K562 (cell line): ENCODE measurements around the gene GAPDHS. TPM values are rescaled to one million over a fixed set of nuclear protein-coding genes. Genes with fewer than 3 reads are reported as not detected.

Experiments used
- ATAC-seq: fragments of 200-7000 bp; cut with Tn5 transposase; 3 replicates; pipeline ENCODE4 v1.9.1; 2020; ENCODE audit warnings: moderate library complexity
- BruUV-seq: library from RNA; stranded (reverse); fragments of 400-500 nt; replicated peaks from 2 replicates; lab custom pipeline; 2021; lab: Mats Ljungman, UMichigan
- CTCF ChIA-PET: fragments of 300-600 bp; formaldehyde crosslinking; extraction: SDS; loops from one replicate; lab custom pipeline; 2021; ENCODE audit warnings: low intra/inter-chr PET ratio; lab: Yijun Ruan, JAX
- POLR2A ChIA-PET: fragments of 300-600, 350-650 bp; sonication (Branson Sonifier 250); formaldehyde crosslinking; extraction: SDS; loops from one replicate; lab custom pipeline; 2021; ENCODE audit warnings: antibody characterized with exemption, inconsistent platforms; lab: Yijun Ruan, JAX
- DNase-seq, 4 experiments: peaks; one replicate each; pipeline versions ENCODE4 v3.0.0 to v3.0.0-alpha.2; 2011 to 2018; ENCODE audit warnings: low spot score in 3 of 4, mixed read lengths in 3 of 4; ENCODE audit errors: extremely low read depth in 1 of 4
- FAIRE-seq: peaks from 2 replicates; lab custom pipeline; 2011; peaks lifted over from hg19 to GRCh38; lab: Jason Lieb, UNC
- H2AFZ ChIP-seq: 2 replicates; pipeline ENCODE4 v1.6.0; 2011; ENCODE audit warnings: low read depth, low read length, control low read depth, inconsistent platforms
- H3K27ac ChIP-seq: fragments of 200-600 bp; 3 replicates; pipeline ENCODE4 v1.8.0; 2011; ENCODE audit warnings: low read depth, mild to moderate bottlenecking, control low read depth, inconsistent platforms, low read length, moderate library complexity, mixed read lengths; ENCODE audit errors: extremely low read depth
- H3K27me3 ChIP-seq, 2 experiments: fragments of 300-600 bp in 1 of 2; 2 replicates in 1 of 2; 3 replicates in 1 of 2; pipeline versions ENCODE4 v1.6.0 to v1.8.0; 2011; ENCODE audit warnings: inconsistent platforms in 2 of 2, low read length in 2 of 2, mild to moderate bottlenecking in 1 of 2, mixed read lengths in 1 of 2, moderate library complexity in 1 of 2; ENCODE audit not compliant: control insufficient read depth in 2 of 2, insufficient read depth in 2 of 2
- H3K36me3 ChIP-seq: fragments of 300-600 bp; 3 replicates; pipeline ENCODE4 v1.8.0; 2011; ENCODE audit warnings: mild to moderate bottlenecking, low read length, inconsistent platforms; ENCODE audit not compliant: control insufficient read depth, insufficient read depth
- H3K4me1 ChIP-seq, 2 experiments: fragments of 200-600 bp in 1 of 2; replicated peaks in 1 of 2; 2 replicates in 1 of 2; 3 replicates in 1 of 2; pipeline versions ENCODE4 v1.5.1 to v1.8.0; 2011; ENCODE audit warnings: inconsistent platforms in 2 of 2, low read length in 2 of 2, mild to moderate bottlenecking in 1 of 2, mixed read lengths in 1 of 2, moderate library complexity in 1 of 2; ENCODE audit not compliant: control insufficient read depth in 2 of 2, insufficient read depth in 2 of 2
- H3K4me2 ChIP-seq: 2 replicates; pipeline ENCODE4 v1.6.1; 2011; ENCODE audit warnings: low read length, control low read depth, inconsistent platforms, mixed read lengths; ENCODE audit not compliant: insufficient read depth
- H3K4me3 ChIP-seq: fragments of 200-600 bp; sonication (generic), shearing (Covaris generic); 2 replicates; pipeline ENCODE4 v1.5.1; 2016; ENCODE audit warnings: control low read depth, inconsistent platforms
- H3K79me2 ChIP-seq: fragments of 200-600 bp; 3 replicates; pipeline ENCODE4 v1.8.0; 2011; ENCODE audit warnings: low read length, inconsistent platforms; ENCODE audit not compliant: control insufficient read depth, insufficient read depth
- H3K9ac ChIP-seq, 2 experiments: 2 replicates each; pipeline versions ENCODE4 v1.6.0 to v1.6.1; 2011; ENCODE audit warnings: low read depth in 2 of 2, low read length in 2 of 2, control low read depth in 1 of 2, inconsistent platforms in 1 of 2, mild to moderate bottlenecking in 1 of 2, mixed read lengths in 1 of 2; ENCODE audit not compliant: insufficient read depth in 1 of 2
- H3K9me1 ChIP-seq: one replicate; pipeline ENCODE4 v1.6.0; 2011; ENCODE audit warnings: inconsistent platforms, mild to moderate bottlenecking, low read length, moderate library complexity; ENCODE audit not compliant: control insufficient read depth, insufficient read depth
- H3K9me3 ChIP-seq: replicated peaks from 2 replicates; pipeline ENCODE4 v1.5.1; 2011; ENCODE audit warnings: low read depth, low read length, inconsistent platforms; ENCODE audit not compliant: control insufficient read depth, insufficient read depth
- H4K20me1 ChIP-seq: replicated peaks from 2 replicates; pipeline ENCODE4 v1.6.1; 2011; ENCODE audit warnings: low read length, inconsistent platforms, mixed read lengths; ENCODE audit not compliant: control insufficient read depth, insufficient read depth
- CEBPG ChIP-seq, 3 experiments: fragments of 200-800 bp in 1 of 3; sonication (Bioruptor generic) in 1 of 3; sonication (generic) in 1 of 3; formaldehyde crosslinking in 1 of 3; IDR thresholded peaks in 2 of 3; conservative IDR thresholded peaks in 1 of 3; 2 replicates each; pipeline versions ENCODE4 v1.6.1 to v1.8.0; 2016 to 2022; ENCODE audit warnings: missing compliant biosample characterization in 2 of 3, missing genetic modification characterization in 2 of 3, mild to moderate bottlenecking in 1 of 3, missing genetic modification reagents in 1 of 3
- CREM ChIP-seq: IDR thresholded peaks from 2 replicates; pipeline ENCODE4 v1.6.1; 2014; ENCODE audit warnings: antibody characterized with exemption, low read depth
- MECOM ChIP-seq: fragments of 250-450 bp; sonication (Bioruptor Pico); IDR thresholded peaks from 2 replicates; pipeline ENCODE4 v1.8.0; 2022; ENCODE audit warnings: inconsistent platforms
- NR2C1 ChIP-seq, 2 experiments: fragments of 450-650 bp; IDR thresholded peaks; 2 replicates each; pipeline ENCODE4 v1.6.1; 2017; ENCODE audit warnings: mild to moderate bottlenecking in 2 of 2, antibody characterized with exemption in 1 of 2, inconsistent platforms in 1 of 2, missing compliant biosample characterization in 1 of 2, missing genetic modification characterization in 1 of 2
- NR4A1 ChIP-seq, 2 experiments: fragments of 250-450 bp in 1 of 2; fragments of 450-650 bp in 1 of 2; sonication (Bioruptor Pico) in 1 of 2; IDR thresholded peaks; 2 replicates each; pipeline versions ENCODE4 v1.4.0 to v1.6.1; 2016 to 2020; ENCODE audit warnings: mild to moderate bottlenecking in 2 of 2, missing compliant biosample characterization in 1 of 2, missing genetic modification characterization in 1 of 2, moderate library complexity in 1 of 2
- PRDM10 ChIP-seq: fragments of 450-650 bp; IDR thresholded peaks from 2 replicates; pipeline ENCODE4 v1.6.1; 2018; ENCODE audit not compliant: partially characterized antibody
- RNF2 ChIP-seq: sonication (generic); IDR thresholded peaks from 2 replicates; pipeline ENCODE4 v1.6.1; 2016
- SAFB2 ChIP-seq: fragments of 200-400 bp; formaldehyde crosslinking; IDR thresholded peaks from 2 replicates; pipeline ENCODE4 v1.6.1; 2018; ENCODE audit warnings: borderline replicate concordance, low read length, low read depth, moderate library complexity; ENCODE audit not compliant: severe bottlenecking
- SMARCE1 ChIP-seq: fragments of 450-650 bp; IDR thresholded peaks from 2 replicates; pipeline ENCODE4 v1.7.1; 2016; ENCODE audit warnings: mild to moderate bottlenecking
- ZKSCAN8 ChIP-seq: fragments of 200-800 bp; sonication (Bioruptor generic); IDR thresholded peaks from 2 replicates; pipeline ENCODE4 v1.6.1; 2016; ENCODE audit warnings: missing genetic modification characterization, missing compliant biosample characterization
- ZNF184 ChIP-seq: sonication (generic); formaldehyde crosslinking; IDR thresholded peaks from 2 replicates; pipeline ENCODE4 v1.5.0; 2020; ENCODE audit warnings: missing genetic modification reagents
- ZNF445 ChIP-seq: fragments of 250-450 bp; sonication (Bioruptor Pico); IDR thresholded peaks from 2 replicates; pipeline ENCODE4 v1.4.0; 2020; ENCODE audit warnings: low read depth, mild to moderate bottlenecking, moderate library complexity
- WGBS: fragments of 100-300 bp; shearing (Covaris generic); methylation state at CpG from one replicate; pipeline ENCODE4 v1.1.6; 2016; ENCODE audit warnings: low coverage, mixed read lengths; ENCODE audit not compliant: insufficient coverage; ENCODE audit errors: missing lambda C conversion rate; 5-methylcytosine and 5-hydroxymethylcytosine counted together
- in situ Hi-C: fragments of 300-500 bp; cut with MboI; formaldehyde crosslinking; loops from 4 replicates; pipeline ENCODE4 v1.15.0; 2018; ENCODE audit warnings: inconsistent platforms, mixed read lengths
- intact Hi-C: fragments of 100-400 bp; cut with micrococcal nuclease; formaldehyde crosslinking; loops from 2 replicates; pipeline ENCODE4 v1.14.2; 2022
- polyA plus RNA-seq, 8 experiments: library from polyadenylated mRNA; depleted of rRNA in 4 of 8; stranded (reverse) in 5 of 8; unstranded in 3 of 8; fragments of >200 nt; fragmentation: Nextera tagmentation in 2 of 8; fragmentation: Illumina TruSeq in 1 of 8; extraction: Ambion mirVana in 2 of 8; extraction: Trizol in 1 of 8; gene quantifications; 2 replicates each; pipeline versions ENCODE4 v1.2.1 to v1.2.3, GENCODE V29; 2011 to 2014; ENCODE audit warnings: inconsistent platforms in 1 of 8, missing spikeins in 1 of 8
- total RNA-seq, 7 experiments: library from RNA; depleted of rRNA in 6 of 7; stranded (reverse); fragments of >200 nt in 6 of 7; fragmentation: Illumina TruSeq in 2 of 7; extraction: Trizol in 2 of 7; gene quantifications; 2 replicates each; pipeline versions ENCODE4 v1.2.1 to v1.2.3, GENCODE V29; 2011 to 2021; ENCODE audit warnings: low replicate concordance in 1 of 7
- TF ChIP-seq, protein P1 (sequence below), 2 experiments: fragments of 450-650 bp in 1 of 2; sonication (generic) in 1 of 2; formaldehyde crosslinking in 1 of 2; IDR thresholded peaks in 1 of 2; conservative IDR thresholded peaks in 1 of 2; 2 replicates each; pipeline versions ENCODE4 v1.6.1 to v1.8.1; 2016 to 2023; ENCODE audit warnings: mild to moderate bottlenecking in 2 of 2, moderate library complexity in 2 of 2, inconsistent platforms in 1 of 2, missing genetic modification reagents in 1 of 2

The GAPDHS gene
- total and polyA plus RNA-seq, 9 of the 15 experiments (the other 6 are each of a cell fraction or from before 2014, with no cell fraction given) = 0.08 to 0.12 TPM; not detected in 7

DNA sequence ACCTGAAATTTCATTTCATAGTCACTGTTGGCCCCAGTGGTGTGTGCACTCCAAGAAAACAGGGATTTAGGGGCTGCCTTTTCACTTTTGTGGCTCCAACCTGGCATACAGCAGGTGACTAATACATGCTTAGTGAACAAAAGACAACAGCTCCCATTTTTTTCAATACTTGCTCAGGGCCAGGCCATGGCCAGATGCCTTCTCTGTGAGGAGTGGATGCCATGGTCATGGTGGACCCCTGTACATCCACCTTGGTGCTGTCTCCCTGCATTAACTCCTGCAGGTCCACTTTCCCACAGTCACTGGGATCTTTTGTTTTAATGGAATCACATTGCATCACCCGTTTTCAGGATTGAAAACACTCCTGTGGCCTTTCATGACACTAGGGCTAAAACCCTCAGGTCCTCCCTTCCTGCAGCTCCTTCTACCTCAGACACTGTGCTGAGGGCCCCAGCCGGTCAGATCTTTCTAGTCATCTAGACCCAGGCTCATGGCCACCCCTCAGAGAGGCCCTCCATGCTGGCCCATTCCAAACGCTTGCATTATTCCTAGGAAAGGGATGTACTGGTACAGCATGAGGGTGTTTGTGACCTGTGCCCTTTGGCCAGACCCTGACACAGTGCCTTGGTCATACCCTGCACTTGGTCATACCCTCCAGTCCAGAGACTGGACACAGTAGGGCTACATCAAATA is 11.0 kb downstream of the GAPDHS start:
- H3K79me2 ChIP-seq = peaks cover 36% of the 10 kb centered on the region
- peaks cover 4% of the 10 kb centered on the region for H4K20me1 ChIP-seq
- FAIRE-seq = no peak
- ChIA-PET CTCF (no interaction called here), POLR2A (interaction anchor here (0.6 to 0.7 kb wide), 2 partner anchors 94 to 377 kb away, joined by 3 read pairs; no protein-coding TSS in a partner anchor)
- intact Hi-C loops = no loop called here
- H3K4me1 ChIP-seq = peaks cover 16 to 39% of the 10 kb centered on the region in 2 experiments; a peak in 4 of 5 replicates
- H3K36me3 ChIP-seq = peaks cover 50% of the 10 kb centered on the region; the same call in 2 of the 3 replicates
- WGBS = 8% methylated on average over 3 of the region's 3 CpGs
- peak overlapping the region; percentile 96 for H3K4me3 ChIP-seq
- H3K9me1 ChIP-seq = peaks cover 7% of the 10 kb centered on the region
- no peaks in the 10 kb centered on the region for H3K9me3 ChIP-seq
- peak overlapping the region; percentile 100 for H3K4me2 ChIP-seq
- H2AFZ ChIP-seq = peak overlapping the region; percentile 97
- peak overlapping the region; percentile 93; a peak in 3 of 4 replicates for H3K9ac ChIP-seq
- in situ Hi-C loops = no loop called here
- H3K27ac ChIP-seq = peak overlapping the region; percentile 90
- TF ChIP-seq SMARCE1 (no peak), NR4A1 (CRISPR knock-in tag; IDR thresholded peaks at IDR 0.05) (no peak), NR4A1 (tag; IDR thresholded peaks at IDR 0.05) (no peak), NR2C1 (IDR thresholded peaks at IDR 0.05) (no peak), NR2C1 (tag; IDR thresholded peaks at IDR 0.05) (no peak), CEBPG (CRISPR knock-in tag; IDR thresholded peaks at IDR 0.05) (peak; percentile 45; the same call in 1 of the 2 replicates), CEBPG (tag; conservative IDR thresholded peaks at IDR 0.05 in 1 of 2, IDR thresholded peaks at IDR 0.05 in 1 of 2) (peak in 1 of 2 experiments; percentile 62; a peak in 2 of 4 replicates), RNF2 (no peak), PRDM10 (peak; percentile 12), ZKSCAN8 (peak; percentile 92), ZNF445 (CRISPR knock-in tag) (no peak), ZNF184 (CRISPR knock-in tag) (no peak), CREM (no peak), SAFB2 (no peak), MECOM (CRISPR knock-in tag) (no peak)
- TF ChIP-seq, protein P1, sequence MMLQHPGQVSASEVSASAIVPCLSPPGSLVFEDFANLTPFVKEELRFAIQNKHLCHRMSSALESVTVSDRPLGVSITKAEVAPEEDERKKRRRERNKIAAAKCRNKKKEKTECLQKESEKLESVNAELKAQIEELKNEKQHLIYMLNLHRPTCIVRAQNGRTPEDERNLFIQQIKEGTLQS (IDR thresholded peaks at IDR 0.05) = peak; percentile 50; the same call in 1 of the 2 replicates
- TF ChIP-seq, protein P1 (CRISPR knock-in tag; conservative IDR thresholded peaks at IDR 0.05) = no peak
- TF ChIP-seq, all 486 proteins: peak for 4
- H3K27me3 ChIP-seq = no peaks in the 10 kb centered on the region
- no TSS peak for BruUV-seq
- ATAC-seq = peak; percentile 27
- DNase-seq = peak in 1 of 4 experiments; percentile 23
